Breast epithelium (tissue), 3 donors: Measurements from ENCODE around the gene ZNF491.
"Not testable (repeated sequence)": the region's sequence is repeated elsewhere in the genome, so short reads cannot be mapped to it uniquely, and the experiment has no call there.

Experiments
- POLR2A ChIP-seq: fragments of 450-650 bp; IDR thresholded peaks from one replicate; pipeline ENCODE4 v1.6.1; 2016; ENCODE audit warnings: antibody characterized with exemption, mild to moderate bottlenecking, moderate library complexity
- TF ChIP-seq, protein P1 (sequence below), 3 donors: fragments of 450-650 bp; IDR thresholded peaks; one replicate each; pipeline ENCODE4 v1.5.1; 2016 to 2017; ENCODE audit warnings: antibody characterized with exemption in 3 of 3, mild to moderate bottlenecking in 3 of 3, moderate library complexity in 3 of 3

DNA sequence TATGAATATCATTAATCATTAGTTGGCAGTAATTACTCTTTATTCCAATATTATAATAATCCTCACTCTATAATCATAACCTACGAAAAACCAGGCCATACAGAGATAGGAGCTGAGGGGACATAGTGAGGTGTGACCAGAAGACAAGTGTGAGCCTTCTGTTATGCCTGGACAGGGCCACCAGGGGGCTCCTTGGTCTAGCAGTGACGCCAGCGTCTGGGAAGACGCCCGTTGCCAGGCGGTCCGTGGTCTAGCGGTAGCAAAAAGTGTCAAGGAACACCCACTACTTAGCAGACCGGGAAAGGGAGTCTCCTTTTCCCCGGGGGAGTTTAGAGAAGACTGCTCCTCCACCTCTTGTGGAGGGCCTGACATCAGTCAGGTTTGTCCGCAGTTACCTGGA, 26.8 kb upstream of the ZNF491 start:
- TF ChIP-seq, protein P1, sequence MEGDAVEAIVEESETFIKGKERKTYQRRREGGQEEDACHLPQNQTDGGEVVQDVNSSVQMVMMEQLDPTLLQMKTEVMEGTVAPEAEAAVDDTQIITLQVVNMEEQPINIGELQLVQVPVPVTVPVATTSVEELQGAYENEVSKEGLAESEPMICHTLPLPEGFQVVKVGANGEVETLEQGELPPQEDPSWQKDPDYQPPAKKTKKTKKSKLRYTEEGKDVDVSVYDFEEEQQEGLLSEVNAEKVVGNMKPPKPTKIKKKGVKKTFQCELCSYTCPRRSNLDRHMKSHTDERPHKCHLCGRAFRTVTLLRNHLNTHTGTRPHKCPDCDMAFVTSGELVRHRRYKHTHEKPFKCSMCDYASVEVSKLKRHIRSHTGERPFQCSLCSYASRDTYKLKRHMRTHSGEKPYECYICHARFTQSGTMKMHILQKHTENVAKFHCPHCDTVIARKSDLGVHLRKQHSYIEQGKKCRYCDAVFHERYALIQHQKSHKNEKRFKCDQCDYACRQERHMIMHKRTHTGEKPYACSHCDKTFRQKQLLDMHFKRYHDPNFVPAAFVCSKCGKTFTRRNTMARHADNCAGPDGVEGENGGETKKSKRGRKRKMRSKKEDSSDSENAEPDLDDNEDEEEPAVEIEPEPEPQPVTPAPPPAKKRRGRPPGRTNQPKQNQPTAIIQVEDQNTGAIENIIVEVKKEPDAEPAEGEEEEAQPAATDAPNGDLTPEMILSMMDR (IDR thresholded peaks at IDR 0.05) = not testable (repeated sequence)
- TF ChIP-seq POLR2A = not testable (repeated sequence)
